HEK293T (cell line): ENCODE data around the gene SEMG2.

ENCODE experiments used
- ARNT ChIP-seq: fragments of 450-650 bp; IDR thresholded peaks from 2 replicates; pipeline ENCODE4 v1.6.1; 2017; ENCODE audit warnings: mild to moderate bottlenecking
- BHLHE40 ChIP-seq: fragments of 450-650 bp; IDR thresholded peaks from 2 replicates; pipeline ENCODE4 v1.6.1; 2016; ENCODE audit warnings: mild to moderate bottlenecking, moderate library complexity, borderline replicate concordance
- ELF4 ChIP-seq: fragments of 450-650 bp; IDR thresholded peaks from 2 replicates; pipeline ENCODE4 v1.6.1; 2017; ENCODE audit warnings: antibody characterized with exemption
- FOXA1 ChIP-seq: fragments of 450-650 bp; IDR thresholded peaks from 2 replicates; pipeline ENCODE4 v1.6.1; 2016; ENCODE audit warnings: mild to moderate bottlenecking
- FOXK2 ChIP-seq: fragments of 450-650 bp; IDR thresholded peaks from 2 replicates; pipeline ENCODE4 v1.6.1; 2016; ENCODE audit warnings: mild to moderate bottlenecking
- FOXM1 ChIP-seq: fragments of 450-650 bp; IDR thresholded peaks from 2 replicates; pipeline ENCODE4 v1.6.1; 2017; ENCODE audit warnings: mild to moderate bottlenecking, borderline replicate concordance
- LEF1 ChIP-seq: fragments of 450-650 bp; IDR thresholded peaks from 2 replicates; pipeline ENCODE4 v1.6.1; 2017; ENCODE audit warnings: mild to moderate bottlenecking, borderline replicate concordance
- NFRKB ChIP-seq: fragments of 450-650 bp; IDR thresholded peaks from 2 replicates; pipeline ENCODE4 v1.6.1; 2016; ENCODE audit warnings: mild to moderate bottlenecking, moderate library complexity
- SP1 ChIP-seq: fragments of 450-650 bp; IDR thresholded peaks from 2 replicates; pipeline ENCODE4 v1.6.1; 2017
- SUZ12 ChIP-seq: fragments of 450-650 bp; IDR thresholded peaks from 2 replicates; pipeline ENCODE4 v1.6.1; 2016; ENCODE audit warnings: mild to moderate bottlenecking
- TARDBP ChIP-seq: fragments of 450-650 bp; IDR thresholded peaks from 2 replicates; pipeline ENCODE4 v1.6.1; 2016
- ZNF384 ChIP-seq: fragments of 450-650 bp; IDR thresholded peaks from 2 replicates; pipeline ENCODE4 v1.6.1; 2016

- TF ChIP-seq LEF1 (no peak), ARNT (no peak), SP1 (no peak), ELF4 (no peak), NFRKB (no peak), TARDBP (no peak), FOXM1 (no peak), FOXK2 (no peak), SUZ12 (no peak), ZNF384 (no peak), FOXA1 (no peak), BHLHE40 (no peak)
Observed at GRCh38 chr20:45189861-45190260, 31.3 kb upstream of the SEMG2 start.
